KOPT-K1 (cell line): ENCODE data around the gene NECAB2.

ENCODE experiments used
- H3K27ac ChIP-seq: fragments of 200-600 bp; sonication (generic); 2 replicates; pipeline ENCODE4 v1.5.1; 2016; ENCODE audit warnings: antibody characterized with exemption, mild to moderate bottlenecking, low read depth, low read length; ENCODE audit not compliant: poor library complexity, severe bottlenecking
- H3K36me3 ChIP-seq: fragments of 200-600 bp; sonication (generic); 2 replicates; pipeline ENCODE4 v1.5.1; 2017; ENCODE audit warnings: antibody characterized with exemption, mild to moderate bottlenecking, low read length, moderate library complexity; ENCODE audit not compliant: insufficient read depth
- H3K9me3 ChIP-seq: fragments of 200-600 bp; sonication (generic); 2 replicates; pipeline ENCODE4 v1.5.1; 2017; ENCODE audit warnings: antibody characterized with exemption, low read length, mild to moderate bottlenecking; ENCODE audit not compliant: insufficient read depth, poor library complexity, severe bottlenecking

Gene NECAB2

DNA sequence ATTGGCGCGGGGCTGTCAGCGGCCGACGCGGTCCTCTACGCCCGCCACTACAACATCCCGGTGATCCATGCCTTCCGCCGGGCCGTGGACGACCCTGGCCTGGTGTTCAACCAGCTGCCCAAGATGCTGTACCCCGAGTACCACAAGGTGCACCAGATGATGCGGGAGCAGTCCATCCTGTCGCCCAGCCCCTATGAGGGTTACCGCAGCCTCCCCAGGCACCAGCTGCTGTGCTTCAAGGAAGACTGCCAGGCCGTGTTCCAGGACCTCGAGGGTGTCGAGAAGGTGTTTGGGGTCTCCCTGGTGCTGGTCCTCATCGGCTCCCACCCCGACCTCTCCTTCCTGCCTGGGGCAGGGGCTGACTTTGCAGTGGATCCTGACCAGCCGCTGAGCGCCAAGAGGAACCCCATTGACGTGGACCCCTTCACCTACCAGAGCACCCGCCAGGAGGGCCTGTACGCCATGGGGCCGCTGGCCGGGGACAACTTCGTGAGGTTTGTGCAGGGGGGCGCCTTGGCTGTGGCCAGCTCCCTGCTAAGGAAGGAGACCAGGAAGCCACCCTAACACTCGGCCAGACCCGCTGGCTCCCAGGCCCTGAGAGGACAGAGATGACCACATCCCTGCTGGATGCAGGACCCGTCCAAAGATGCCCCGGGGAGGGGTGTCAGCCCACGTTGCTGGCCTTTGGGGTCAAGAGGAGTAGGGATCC, 2.4 kb upstream of the NECAB2 start:
- H3K27ac ChIP-seq: no peak overlapping the region
- H3K9me3 ChIP-seq: no peaks in the 10 kb centered on the region
- H3K36me3 ChIP-seq: no peaks in the 10 kb centered on the region

DNA sequence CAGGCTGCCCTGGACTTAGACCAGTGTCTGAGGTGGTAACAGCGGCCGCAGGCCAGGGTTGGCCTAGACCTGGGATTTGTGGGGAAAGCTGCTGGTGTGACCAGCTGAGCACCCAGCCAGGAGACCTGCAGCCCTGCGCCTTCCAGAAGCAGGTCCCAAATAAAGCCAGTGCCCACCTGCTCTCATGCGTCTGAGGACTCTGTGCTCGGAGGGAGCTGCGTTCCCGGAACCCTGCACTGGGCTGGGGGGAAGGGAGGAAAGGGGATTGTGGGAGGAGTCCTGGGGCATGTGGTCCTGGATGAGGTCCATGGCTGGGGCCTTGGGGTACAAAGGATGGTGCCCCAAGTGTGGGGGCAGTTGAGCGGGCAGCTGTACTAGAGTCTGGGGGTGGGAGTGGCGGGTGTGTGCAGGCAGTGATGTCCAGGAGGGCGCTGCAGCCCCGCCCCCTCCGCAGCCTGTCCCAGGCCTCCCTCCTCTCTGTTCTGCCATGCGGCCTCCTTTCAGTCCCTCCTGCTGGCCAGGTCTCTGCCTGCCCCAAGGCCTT, 1.8 kb upstream of the NECAB2 start:
- Histone ChIP-seq H3K36me3 (no peaks in the 10 kb centered on the region), H3K9me3 (no peaks in the 10 kb centered on the region), H3K27ac (no peak overlapping the region)

DNA sequence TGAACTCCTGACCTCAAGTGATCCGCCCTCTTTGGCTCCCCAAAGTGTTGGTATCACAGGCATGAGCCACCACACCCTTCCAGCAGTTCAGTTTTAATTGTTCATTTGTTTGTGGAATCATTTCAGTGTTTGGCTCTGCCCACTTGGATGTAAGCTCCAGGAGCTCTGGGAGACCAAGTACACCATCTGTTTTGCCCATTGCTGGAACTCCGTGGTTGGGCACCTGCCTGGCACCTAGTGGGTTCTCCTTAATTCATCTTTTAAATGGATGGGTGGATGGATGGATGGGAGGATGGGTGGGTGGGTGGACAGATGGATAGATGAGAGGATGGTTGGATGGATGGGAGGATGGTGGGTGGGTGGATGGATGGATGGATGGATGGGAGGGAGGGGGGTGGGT, 953 bp upstream of the NECAB2 start:
- H3K9me3 ChIP-seq: no peaks in the 10 kb centered on the region
- H3K27ac ChIP-seq: no peak overlapping the region

DNA sequence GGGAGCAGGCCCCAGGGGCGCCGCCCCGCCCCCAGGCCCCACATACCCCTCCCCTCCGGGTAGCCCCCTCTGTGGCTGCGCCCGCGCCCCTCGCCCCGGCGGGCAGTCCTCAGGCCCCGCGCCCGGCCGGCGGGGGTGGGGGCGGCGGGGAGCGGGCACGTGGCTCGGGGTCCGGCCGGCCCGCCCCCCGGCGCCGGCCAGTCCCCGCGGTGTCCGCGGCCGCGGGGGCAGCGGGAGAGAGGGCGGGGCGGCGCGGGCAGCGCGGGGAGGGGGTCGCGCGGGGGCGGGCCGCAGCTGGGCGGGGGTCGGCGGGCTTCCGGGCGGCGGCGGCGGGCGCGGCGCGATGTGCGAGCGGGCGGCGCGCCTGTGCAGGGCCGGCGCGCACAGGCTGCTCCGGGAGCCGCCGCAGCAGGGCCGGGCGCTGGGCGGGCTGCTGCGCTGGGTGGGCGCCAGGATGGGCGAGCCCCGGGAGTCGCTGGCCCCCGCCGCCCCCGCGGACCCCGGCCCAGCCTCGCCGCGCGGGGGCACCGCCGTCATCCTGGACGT, 335 bp downstream of the NECAB2 start:
- H3K27ac ChIP-seq: no peak overlapping the region
- no peaks in the 10 kb centered on the region for H3K9me3 ChIP-seq
- H3K36me3 ChIP-seq: no peaks in the 10 kb centered on the region

More for the DNA sequence above, 953 bp upstream of the NECAB2 start:
- H3K36me3 ChIP-seq: no peaks in the 10 kb centered on the region

DNA sequence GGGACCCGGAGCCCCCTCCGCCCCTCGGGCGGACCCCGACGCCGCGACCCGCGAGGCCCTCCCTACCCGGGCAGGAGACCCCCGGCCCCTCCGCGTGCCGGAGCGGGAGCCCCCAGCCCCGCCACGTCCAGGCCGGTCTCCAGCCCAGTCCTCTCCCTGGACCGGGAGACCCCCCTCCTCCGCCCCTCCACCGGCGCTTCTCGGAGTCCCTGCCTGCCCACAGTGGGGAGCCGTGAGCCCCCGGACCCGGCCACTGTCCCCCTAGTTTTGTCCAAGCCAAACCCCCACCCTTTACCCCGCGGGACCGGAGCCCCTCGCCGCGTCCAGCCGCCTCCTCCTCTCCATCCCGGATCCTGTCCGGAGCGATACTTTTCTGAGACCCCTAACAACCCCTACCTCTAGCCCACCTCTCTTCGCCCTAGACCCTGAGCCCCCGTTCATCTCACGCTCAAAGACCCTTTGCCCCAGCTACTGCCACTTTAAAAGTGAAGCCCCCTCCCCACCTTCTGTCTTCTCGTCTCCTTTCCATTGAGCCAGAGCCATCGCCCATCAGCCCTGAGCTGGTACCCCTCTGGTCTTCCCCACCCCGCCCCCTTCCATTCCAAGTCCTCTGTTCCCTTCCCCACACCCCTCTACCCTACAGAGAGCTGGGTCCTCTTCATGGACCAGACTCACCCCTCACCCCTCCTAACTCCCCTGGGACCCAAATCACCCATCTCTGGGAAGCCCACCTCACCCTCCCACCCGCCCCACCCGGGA, 1.0 kb downstream of the NECAB2 start:
- no peaks in the 10 kb centered on the region for H3K36me3 ChIP-seq
- no peaks in the 10 kb centered on the region for H3K9me3 ChIP-seq

DNA sequence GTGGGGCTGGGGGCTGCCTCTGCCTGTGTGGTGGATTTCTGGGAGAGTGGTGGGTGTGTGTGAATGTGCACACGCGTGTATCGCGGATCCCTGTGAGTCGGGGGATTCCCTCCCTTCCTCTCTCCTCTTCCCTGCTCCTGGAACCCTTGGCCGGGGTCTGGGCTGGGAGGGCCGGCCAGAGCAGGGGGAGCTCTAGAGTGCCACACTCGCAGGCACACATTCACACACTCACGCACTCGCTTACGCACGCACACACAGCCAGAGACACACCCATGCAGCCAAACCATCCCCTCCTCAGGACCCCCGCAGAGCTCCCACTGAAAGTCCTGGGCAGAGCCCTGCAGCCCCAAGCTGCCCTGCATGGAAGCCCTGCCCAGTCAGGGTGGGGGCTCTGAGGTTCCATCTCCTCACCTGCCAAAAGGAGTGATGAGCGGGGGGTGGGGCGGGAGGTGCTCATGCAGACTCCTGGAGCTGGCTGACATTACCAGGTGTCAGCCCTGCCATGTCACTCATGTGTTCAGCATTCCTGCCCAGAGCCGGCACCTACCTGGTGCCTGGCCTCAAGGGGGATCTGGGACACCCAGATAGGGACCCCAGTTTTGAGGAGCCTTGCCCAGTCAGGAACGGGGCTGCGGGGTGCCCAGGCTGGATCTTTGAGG, 1.9 kb downstream of the NECAB2 start:
- Histone ChIP-seq H3K36me3 (no peaks in the 10 kb centered on the region), H3K9me3 (no peaks in the 10 kb centered on the region), H3K27ac (no peak overlapping the region)

More for the DNA sequence above, 1.0 kb downstream of the NECAB2 start:
- H3K27ac ChIP-seq: no peak overlapping the region

DNA sequence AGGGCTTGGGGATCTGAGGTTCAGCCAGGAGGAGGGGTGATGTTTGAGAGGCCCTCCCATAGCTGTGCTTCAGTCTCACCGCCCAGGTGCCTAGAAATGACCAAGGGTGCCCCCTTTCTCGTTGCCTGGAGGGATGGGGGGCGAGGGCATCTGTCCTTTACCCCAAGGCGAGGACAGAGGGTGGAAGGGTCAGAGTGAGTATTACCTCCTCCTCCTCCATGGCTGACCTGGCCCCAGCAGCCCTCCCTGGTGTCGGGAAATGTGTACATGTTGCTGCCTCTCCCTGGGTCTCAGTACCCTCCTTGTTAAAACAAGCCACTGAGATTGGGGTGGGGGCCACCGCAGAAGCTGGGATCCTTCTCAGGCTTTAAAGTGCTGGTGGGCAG, 2.4 kb downstream of the NECAB2 start:
- Histone ChIP-seq H3K36me3 (no peaks in the 10 kb centered on the region), H3K27ac (no peak overlapping the region), H3K9me3 (no peaks in the 10 kb centered on the region)

DNA sequence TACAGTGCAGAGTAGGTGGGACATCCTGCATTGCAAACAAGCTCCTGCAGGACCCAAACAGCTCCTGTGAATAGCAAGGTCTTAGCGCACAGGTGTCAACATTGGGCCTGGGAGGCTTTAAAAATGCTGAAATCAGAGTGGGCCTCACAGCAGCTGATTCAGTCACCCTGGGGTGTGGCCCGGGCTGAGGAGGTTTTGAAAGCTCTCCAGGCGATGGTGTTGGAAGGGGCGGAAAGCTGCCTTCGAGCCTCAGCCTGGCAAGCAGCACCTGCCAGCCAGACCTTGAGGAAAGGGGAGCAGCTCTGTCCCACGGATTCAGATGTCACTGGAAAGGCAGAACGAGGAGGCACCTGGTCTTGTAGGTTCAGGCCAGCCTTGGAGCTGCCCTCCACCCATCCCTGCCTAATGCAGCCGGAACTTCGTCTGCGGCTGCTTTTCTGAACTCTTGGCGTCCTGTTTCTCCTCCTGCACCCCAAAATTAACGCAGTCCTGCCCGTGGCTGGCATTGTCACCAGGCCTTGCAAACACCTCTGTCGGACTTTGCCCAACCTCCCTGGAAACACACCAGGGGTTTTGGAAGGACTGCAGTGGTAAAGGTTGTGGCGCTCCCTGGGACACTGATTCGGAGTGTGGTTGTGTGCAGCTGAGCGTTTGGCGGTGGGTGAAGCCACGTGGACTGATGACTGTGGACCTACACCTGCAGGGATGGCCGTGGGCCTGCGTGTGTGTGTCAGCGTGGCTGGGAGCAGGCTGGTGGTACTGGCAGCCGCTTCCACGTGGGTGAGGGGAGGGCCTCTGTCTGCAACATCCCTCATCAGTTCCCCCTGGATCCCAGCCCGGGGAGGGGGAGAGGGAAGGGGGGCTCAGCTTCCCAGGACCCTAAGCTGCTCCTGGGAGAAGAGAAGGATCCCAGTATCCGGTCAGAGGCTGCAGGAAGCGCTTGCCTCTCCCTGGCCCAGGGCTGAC, 3.4 kb downstream of the NECAB2 start:
- H3K36me3 ChIP-seq: no peaks in the 10 kb centered on the region
- no peaks in the 10 kb centered on the region for H3K9me3 ChIP-seq
- no peak overlapping the region for H3K27ac ChIP-seq

DNA sequence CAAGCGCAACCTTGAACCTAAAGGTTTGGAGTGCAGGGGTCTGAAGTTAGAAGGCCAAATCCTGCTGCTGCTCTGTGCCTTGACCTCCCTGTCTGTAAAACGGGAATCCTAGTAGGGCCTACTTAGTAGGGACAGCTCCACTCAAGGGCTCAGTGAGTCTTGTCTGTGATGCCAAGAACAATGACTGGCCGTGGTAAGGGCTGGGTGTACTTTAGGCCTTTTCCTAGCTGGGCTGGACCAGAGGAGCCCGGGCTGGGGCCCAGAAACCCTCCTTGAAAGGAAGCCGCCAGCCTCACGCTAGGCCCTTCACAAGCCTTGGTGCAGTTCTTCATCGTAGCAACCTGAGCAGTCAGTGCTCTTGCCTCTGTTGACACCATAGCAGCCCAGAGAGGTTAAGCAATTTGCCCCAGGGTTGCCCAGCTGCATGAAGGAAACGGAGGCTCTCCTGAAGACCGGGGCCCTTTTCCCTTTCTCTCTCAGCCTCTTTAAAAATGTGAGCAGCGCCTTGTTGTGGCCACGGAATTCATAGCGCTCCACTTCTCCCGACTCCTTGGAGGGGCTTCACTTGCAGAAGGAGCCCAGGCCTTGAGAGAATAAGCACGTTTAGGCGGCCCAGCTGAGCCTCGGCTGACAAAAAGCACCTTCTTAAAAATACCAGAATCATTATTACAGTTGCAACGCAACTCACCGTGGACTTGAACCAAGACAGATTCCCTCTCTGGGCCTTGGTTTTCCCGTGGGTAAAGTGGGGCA, 4.4 kb downstream of the NECAB2 start:
- no peak overlapping the region for H3K27ac ChIP-seq
- peaks cover 1% of the 10 kb centered on the region for H3K9me3 ChIP-seq
- H3K36me3 ChIP-seq: no peaks in the 10 kb centered on the region

DNA sequence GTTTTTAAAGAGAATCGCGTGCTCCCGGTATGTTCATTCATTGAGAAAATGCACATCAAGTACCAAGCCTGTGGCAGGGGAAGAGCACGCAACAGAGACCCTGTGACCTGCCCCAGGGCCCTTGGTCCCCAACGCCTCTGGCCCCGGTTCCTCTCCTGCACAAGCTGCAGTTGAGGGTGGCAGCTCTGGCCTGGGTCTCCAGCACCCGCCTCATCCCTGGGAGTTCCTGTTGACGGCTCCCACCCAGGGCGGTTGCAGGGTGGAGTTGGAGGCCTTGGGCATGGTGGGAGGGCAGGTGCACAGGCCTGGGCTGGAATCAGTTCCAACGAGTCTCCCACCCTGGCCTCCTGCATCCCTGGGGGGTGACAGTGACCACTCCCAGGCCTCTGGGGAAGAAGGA, 5.0 kb downstream of the NECAB2 start:
- no peaks in the 10 kb centered on the region for H3K36me3 ChIP-seq
- H3K9me3 ChIP-seq: peaks cover 8% of the 10 kb centered on the region
- H3K27ac ChIP-seq: no peak overlapping the region

DNA sequence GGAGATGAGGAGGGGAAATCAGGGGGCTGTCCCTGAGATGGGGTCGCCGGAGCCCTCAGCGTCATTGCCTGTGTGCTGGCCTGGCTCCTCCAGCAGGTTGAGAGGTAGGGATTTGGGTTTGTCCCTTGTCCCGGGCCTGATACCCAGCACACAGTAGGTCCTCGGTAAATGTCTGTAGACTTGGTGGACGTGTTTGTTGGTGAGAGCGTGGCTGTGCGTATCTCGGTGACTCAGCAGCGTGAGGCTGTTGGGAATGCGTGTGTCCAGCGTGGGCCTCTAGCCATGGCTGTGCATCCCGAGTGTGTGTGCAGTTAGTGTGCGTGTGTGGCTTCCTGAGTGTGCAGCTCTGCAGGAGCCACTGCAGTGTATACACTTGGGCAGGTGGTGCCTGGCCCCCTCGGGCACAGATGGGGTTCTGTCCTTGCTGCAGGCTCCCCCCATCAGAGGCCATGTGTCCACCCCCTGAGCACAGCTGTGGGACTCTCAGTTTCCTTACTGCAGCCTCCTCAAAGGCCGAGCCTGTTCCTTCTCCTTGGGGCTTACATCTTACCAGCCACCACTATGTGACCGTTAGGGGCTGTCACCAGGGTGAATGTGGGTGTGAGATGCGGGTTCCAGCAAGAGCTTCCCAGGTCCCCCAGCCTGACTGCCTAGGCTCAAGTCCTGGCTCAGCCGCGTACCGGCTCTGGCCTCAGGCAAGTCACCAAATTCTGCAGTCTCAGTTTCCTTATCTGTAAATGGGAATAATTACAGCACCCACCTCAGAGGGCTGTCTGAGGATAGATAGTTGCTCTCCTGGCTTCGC, 5.7 kb downstream of the NECAB2 start:
- Histone ChIP-seq H3K9me3 (peaks cover 15% of the 10 kb centered on the region), H3K36me3 (no peaks in the 10 kb centered on the region), H3K27ac (no peak overlapping the region)

DNA sequence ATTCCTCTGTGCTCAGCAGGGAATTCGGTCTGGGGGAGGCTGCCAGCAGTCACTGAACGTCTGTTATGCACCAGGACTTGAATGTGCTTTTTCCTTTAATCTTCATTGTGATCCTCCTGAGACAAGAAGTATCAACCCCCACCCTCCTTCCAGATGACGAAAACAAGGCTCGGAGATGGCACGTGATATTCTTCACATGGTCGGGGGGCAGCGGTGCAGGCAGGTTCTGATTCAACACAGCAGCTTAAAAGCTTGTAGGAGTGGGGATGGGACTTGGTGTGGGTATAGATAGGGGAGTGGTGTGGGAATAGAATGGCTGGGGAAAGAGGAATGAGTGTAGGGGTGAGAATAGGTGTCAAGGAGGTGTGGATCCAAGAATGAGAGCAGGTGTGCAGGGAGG, 6.4 kb downstream of the NECAB2 start:
- peaks cover 22% of the 10 kb centered on the region for H3K9me3 ChIP-seq

DNA sequence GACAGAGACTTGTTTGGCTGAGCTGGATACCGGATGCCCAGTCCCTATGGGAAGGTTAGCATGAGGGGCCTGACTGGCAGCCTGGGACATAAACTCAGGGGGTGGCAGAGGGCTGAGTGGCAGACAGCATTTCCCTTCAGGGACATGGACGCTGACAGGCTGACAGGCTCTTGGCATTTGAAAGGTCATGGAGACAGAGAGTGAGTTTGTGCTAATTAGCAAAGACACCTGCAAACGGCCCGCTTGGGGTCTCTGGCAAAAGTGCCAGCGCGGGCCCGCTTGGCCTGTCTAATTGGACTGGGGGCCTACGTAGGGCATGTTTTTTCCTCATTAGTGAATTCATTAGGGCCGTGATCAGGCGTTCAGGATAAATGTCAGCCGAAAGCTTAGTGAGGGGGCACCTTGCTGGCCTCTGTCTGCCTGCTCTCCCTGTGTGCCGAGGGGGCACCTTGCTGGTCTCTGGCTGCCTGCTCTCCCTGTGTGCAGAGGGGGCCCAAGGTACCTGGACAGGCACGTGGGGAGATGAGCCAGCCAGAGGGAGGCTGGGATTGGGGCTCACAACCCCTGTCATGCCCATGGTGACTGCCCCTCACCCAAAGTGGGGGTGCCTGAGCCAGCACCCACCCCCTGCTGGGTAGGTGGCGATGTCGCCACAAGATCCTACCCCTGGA, 7.7 kb downstream of the NECAB2 start:
- Histone ChIP-seq H3K36me3 (no peaks in the 10 kb centered on the region), H3K27ac (no peak overlapping the region), H3K9me3 (peaks cover 23% of the 10 kb centered on the region)

More for the DNA sequence above, 6.4 kb downstream of the NECAB2 start:
- Histone ChIP-seq H3K36me3 (no peaks in the 10 kb centered on the region), H3K27ac (no peak overlapping the region)
